Karpas-422 (cell line): ENCODE data around the gene DNAJB1. TPM values are rescaled to one million over a fixed set of nuclear protein-coding genes. Genes with fewer than 3 reads are reported as not detected.

ENCODE experiments used
- DNase-seq: peaks from one replicate; pipeline ENCODE4 v3.0.0-alpha.2; 2015
- H2AFZ ChIP-seq: fragments of 200-600 bp; sonication (generic); 2 replicates; pipeline ENCODE4 v1.6.1; 2014; ENCODE audit warnings: antibody characterized with exemption, low read length, mixed read lengths
- H3K27ac ChIP-seq: fragments of 200-600 bp; sonication (generic); 2 replicates; pipeline ENCODE4 v1.5.1; 2014; ENCODE audit warnings: mild to moderate bottlenecking, low read length, moderate library complexity
- H3K27me3 ChIP-seq: fragments of 200-600 bp; sonication (generic); 2 replicates; pipeline ENCODE4 v1.6.1; 2014; ENCODE audit warnings: low read length, mixed read lengths
- H3K36me3 ChIP-seq: fragments of 200-600 bp; sonication (generic); 2 replicates; pipeline ENCODE4 v1.6.1; 2014; ENCODE audit warnings: low read length, mixed read lengths; ENCODE audit not compliant: insufficient read depth
- H3K4me1 ChIP-seq: fragments of 200-600 bp; sonication (generic); 2 replicates; pipeline ENCODE4 v1.6.1; 2014; ENCODE audit warnings: mild to moderate bottlenecking, low read length, mixed read lengths
- H3K4me2 ChIP-seq: fragments of 200-600 bp; sonication (generic); 2 replicates; pipeline ENCODE4 v1.6.1; 2014; ENCODE audit warnings: low read length, low read depth, mild to moderate bottlenecking; ENCODE audit not compliant: poor library complexity, severe bottlenecking
- H3K4me3 ChIP-seq: fragments of 200-600 bp; sonication (generic); 2 replicates; pipeline ENCODE4 v1.5.1; 2014; ENCODE audit warnings: mild to moderate bottlenecking, antibody characterized with exemption, low read length, mixed read lengths
- H3K79me2 ChIP-seq: fragments of 200-600 bp; sonication (generic); 2 replicates; pipeline ENCODE4 v1.6.1; 2014; ENCODE audit warnings: mild to moderate bottlenecking, low read length, mixed read lengths
- H3K9ac ChIP-seq: fragments of 200-600 bp; sonication (generic); 2 replicates; pipeline ENCODE4 v1.6.0; 2014; ENCODE audit warnings: low read length
- H3K9me2 ChIP-seq: fragments of 200-600 bp; sonication (generic), shearing (Covaris generic); replicated peaks from 2 replicates; pipeline ENCODE4 v1.6.0; 2014; ENCODE audit warnings: mild to moderate bottlenecking, low read length, moderate library complexity; ENCODE audit not compliant: insufficient read depth
- H3K9me3 ChIP-seq: fragments of 300-700, 200-600 bp; sonication (generic); 2 replicates; pipeline ENCODE4 v1.6.1; 2014; ENCODE audit warnings: low read length, mixed read lengths
- H4K20me1 ChIP-seq: fragments of 200-600 bp; sonication (generic); 2 replicates; pipeline ENCODE4 v1.6.1; 2014; ENCODE audit warnings: mild to moderate bottlenecking, antibody characterized with exemption, low read length, low read depth; ENCODE audit not compliant: insufficient read depth
- total RNA-seq: library from RNA; depleted of rRNA; stranded (reverse); fragments of >200 nt; shearing (Covaris generic); gene quantifications from 2 replicates; pipeline ENCODE4 v1.2.3, GENCODE V29; 2014; ENCODE audit warnings: low replicate concordance

DNAJB1 gene
- total RNA-seq, 1 experiment from 2014 or later, result 39.7 TPM

DNA sequence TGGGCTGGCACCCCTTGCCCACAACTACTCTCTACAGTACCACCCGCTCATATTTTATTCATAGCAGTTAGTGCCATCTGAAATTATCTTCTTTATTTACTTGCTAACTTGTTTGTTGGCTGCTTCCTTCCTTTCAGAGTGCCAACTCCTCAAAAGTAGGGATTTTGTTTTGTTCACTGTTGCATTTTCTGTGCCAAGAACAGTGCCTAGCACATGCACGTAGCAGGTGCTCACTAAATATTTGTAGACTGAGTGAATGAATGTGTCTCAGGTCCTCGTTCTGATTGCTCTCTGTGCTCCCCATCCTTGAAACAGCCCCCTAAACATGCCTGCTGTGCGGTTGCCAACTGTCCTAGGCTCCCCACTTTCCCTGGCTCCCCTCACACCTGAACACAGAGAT, 23.8 kb downstream of the DNAJB1 start:
- H4K20me1 ChIP-seq, result no peaks in the 10 kb centered on the region
- peaks cover 4% of the 10 kb centered on the region for H3K4me1 ChIP-seq
- H3K9me3 ChIP-seq, result no peaks in the 10 kb centered on the region
- no peak overlapping the region for H3K9ac ChIP-seq
- no peak overlapping the region for H3K27ac ChIP-seq
- no peaks in the 10 kb centered on the region for H3K27me3 ChIP-seq
- no peaks in the 10 kb centered on the region for H3K9me2 ChIP-seq
- no peaks in the 10 kb centered on the region for H3K36me3 ChIP-seq
- H3K4me3 ChIP-seq, result no peak overlapping the region
- H3K79me2 ChIP-seq, result no peaks in the 10 kb centered on the region
- H3K4me2 ChIP-seq, result no peak overlapping the region
- H2AFZ ChIP-seq, result no peak overlapping the region
- no peak for DNase-seq

- peaks cover 4% of the 10 kb centered on the region for H3K4me1 ChIP-seq
- H3K79me2 ChIP-seq, result no peaks in the 10 kb centered on the region
- no peaks in the 10 kb centered on the region for H3K9me3 ChIP-seq
- no peak overlapping the region for H3K4me3 ChIP-seq
- DNase-seq, result peak; percentile 35
- H4K20me1 ChIP-seq, result no peaks in the 10 kb centered on the region
- no peaks in the 10 kb centered on the region for H3K36me3 ChIP-seq
- no peak overlapping the region for H3K4me2 ChIP-seq
- H2AFZ ChIP-seq, result no peak overlapping the region
- H3K9ac ChIP-seq, result no peak overlapping the region
- no peaks in the 10 kb centered on the region for H3K27me3 ChIP-seq
- H3K27ac ChIP-seq, result no peak overlapping the region
- no peaks in the 10 kb centered on the region for H3K9me2 ChIP-seq
Observed at GRCh38 chr19:14492756-14493337, 25.4 kb downstream of the DNAJB1 start.

DNA sequence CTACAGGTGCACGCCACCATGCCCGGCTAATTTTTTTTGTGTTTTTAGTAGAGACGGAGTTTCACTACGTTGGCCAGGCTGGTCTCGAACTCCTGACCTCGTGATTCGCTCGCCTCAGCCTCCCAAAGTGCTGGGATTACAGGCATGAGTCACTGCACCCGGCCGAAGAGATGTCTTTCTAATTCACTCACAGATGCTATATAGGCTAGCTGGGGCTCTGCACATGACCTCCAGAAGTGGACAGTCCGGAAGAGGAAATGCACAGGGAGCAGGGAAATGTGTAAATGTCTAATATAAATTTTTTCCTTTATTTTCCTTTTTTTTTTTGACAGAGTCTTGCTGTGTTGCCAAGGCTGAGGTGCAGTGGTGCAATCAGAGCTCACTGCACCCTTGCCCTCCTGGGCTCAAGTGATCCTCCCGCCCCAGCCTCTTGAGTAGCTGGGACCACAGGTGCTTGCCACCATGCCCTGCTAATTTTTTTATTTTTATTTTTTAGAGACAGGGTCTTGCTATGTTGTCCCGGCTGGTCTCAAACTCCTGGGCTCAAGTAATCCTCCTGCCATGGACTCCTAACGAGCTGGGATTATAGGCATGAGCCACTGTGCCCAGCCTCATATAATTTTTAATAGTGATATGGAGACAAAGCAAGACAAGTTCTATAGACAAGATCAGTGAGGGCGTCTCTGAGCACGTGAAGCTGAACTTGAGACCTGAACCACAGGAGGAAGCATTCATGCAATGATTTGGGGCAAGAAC, 30.6 kb downstream of the DNAJB1 start:
- Histone ChIP-seq H4K20me1 (no peaks in the 10 kb centered on the region), H3K9me2 (no peaks in the 10 kb centered on the region), H3K9ac (no peak overlapping the region), H3K4me2 (no peak overlapping the region), H3K27me3 (no peaks in the 10 kb centered on the region), H3K27ac (no peak overlapping the region), H3K36me3 (no peaks in the 10 kb centered on the region), H3K4me3 (no peak overlapping the region), H3K9me3 (no peaks in the 10 kb centered on the region), H2AFZ (no peak overlapping the region), H3K79me2 (no peaks in the 10 kb centered on the region), H3K4me1 (no peaks in the 10 kb centered on the region)
- no peak for DNase-seq

DNA sequence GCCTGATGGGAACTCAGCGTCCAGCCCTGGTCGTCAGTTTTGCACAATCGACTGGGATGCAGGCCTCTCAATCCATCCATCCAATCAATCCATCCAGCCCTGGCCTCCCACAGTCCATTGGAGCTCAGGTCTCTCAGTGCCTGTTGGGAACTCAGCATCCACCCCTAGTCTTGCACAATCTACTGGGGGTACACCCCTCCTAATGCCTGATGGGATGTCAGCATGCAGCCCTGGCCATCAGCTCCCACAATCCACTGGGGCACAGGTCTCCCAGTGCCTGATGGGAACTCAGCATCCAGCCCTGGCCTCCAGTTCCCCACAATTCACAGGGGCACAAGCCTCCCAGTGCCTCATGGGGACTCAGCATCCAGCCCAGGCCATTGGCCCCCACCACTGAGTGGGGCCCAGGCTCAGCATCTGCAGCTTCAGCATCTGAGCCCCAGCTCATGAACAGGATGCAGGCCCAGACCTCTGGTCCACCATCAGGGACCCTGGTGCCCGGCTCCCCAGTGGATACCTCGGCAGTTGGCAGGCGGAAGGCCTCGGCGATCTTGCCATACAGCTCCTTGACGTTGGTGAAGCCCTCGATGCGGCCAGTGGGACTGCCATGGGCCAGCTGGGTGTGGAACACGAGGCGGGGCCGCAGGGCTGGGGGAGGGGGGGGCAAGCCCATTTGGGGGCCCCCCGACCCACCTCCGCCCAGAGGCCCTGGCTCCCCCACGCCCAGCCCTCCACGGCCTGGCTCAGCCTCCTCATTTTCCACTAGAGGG, 35.8 kb downstream of the DNAJB1 start:
- no peaks in the 10 kb centered on the region for H3K9me2 ChIP-seq
- H3K36me3 ChIP-seq, result no peaks in the 10 kb centered on the region
- H3K79me2 ChIP-seq, result no peaks in the 10 kb centered on the region
- no peak overlapping the region for H3K4me2 ChIP-seq
- no peaks in the 10 kb centered on the region for H4K20me1 ChIP-seq
- no peak overlapping the region for H3K9ac ChIP-seq
- H2AFZ ChIP-seq, result no peak overlapping the region
- peak; percentile 64 for DNase-seq
- H3K27ac ChIP-seq, result no peak overlapping the region
- no peaks in the 10 kb centered on the region for H3K9me3 ChIP-seq
- peaks cover 8% of the 10 kb centered on the region for H3K4me1 ChIP-seq
- no peaks in the 10 kb centered on the region for H3K27me3 ChIP-seq
- no peak overlapping the region for H3K4me3 ChIP-seq

- H3K9me3 ChIP-seq, result no peaks in the 10 kb centered on the region
- H3K4me3 ChIP-seq, result no peak overlapping the region; the same call in 1 of the 2 replicates
- no peak overlapping the region for H3K27ac ChIP-seq
- H3K4me2 ChIP-seq, result peak overlapping the region; percentile 67
- DNase-seq, result no peak
- peak overlapping the region; percentile 61; the same call in 1 of the 2 replicates for H3K9ac ChIP-seq
- peaks cover 20% of the 10 kb centered on the region for H3K4me1 ChIP-seq
- no peaks in the 10 kb centered on the region for H3K36me3 ChIP-seq
- no peaks in the 10 kb centered on the region for H3K79me2 ChIP-seq
- no peaks in the 10 kb centered on the region for H3K27me3 ChIP-seq
- H2AFZ ChIP-seq, result peak overlapping the region; percentile 87; the same call in 1 of the 2 replicates
- H4K20me1 ChIP-seq, result 0 out of 2 replicates have a peak, but pooled peaks cover 2% of the 10 kb centered on the region
- no peaks in the 10 kb centered on the region for H3K9me2 ChIP-seq
Observed at GRCh38 chr19:14480700-14481079, 37.5 kb downstream of the DNAJB1 start.

DNA sequence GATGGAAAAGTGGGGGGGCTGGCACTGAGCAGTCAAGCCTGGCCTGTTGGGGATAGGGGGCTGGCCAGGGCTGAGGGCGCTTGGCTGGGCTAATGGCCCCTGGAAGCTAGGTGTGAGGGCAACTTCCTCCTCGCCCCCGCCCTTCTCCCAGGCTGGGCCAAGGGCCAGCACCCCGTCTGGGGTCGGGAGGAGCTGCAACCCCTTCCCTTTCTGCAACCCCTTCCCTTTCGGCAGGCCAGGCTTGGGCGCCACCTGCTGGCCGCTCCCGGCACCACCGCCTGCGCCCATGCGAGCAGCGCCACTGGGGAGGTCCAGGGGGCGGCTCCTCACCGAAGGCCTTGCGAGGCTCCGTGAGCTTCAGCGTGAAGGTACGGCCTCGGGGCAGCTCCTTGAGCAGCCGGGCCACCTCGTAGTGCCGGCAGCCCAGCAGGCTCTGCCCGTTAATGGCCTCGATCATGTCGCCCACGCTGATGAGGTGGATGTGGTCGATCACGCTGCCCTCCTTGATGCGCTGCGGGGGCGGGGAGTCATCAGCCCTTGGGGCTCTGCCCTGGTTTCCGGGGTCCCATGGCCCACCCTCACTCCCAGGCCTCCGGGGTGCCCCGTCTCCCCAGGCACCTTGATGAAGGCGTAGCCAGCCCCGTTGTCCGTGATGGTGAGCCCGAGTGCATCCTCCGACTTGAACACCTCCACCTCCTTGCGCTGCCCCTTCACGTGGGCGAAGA, 38.1 kb downstream of the DNAJB1 start:
- Histone ChIP-seq H3K4me2 (peak overlapping the region; percentile 67), H3K36me3 (no peaks in the 10 kb centered on the region), H4K20me1 (0 out of 2 replicates have a peak, but pooled peaks cover 5% of the 10 kb centered on the region), H3K27me3 (no peaks in the 10 kb centered on the region), H3K4me3 (peak overlapping the region; percentile 56; the same call in 1 of the 2 replicates), H3K9ac (peak overlapping the region; percentile 61), H2AFZ (peak overlapping the region; percentile 87; the same call in 1 of the 2 replicates), H3K9me3 (no peaks in the 10 kb centered on the region), H3K27ac (no peak overlapping the region), H3K4me1 (peaks cover 22% of the 10 kb centered on the region), H3K79me2 (no peaks in the 10 kb centered on the region), H3K9me2 (no peaks in the 10 kb centered on the region)
- DNase-seq, result peak; percentile 87

DNA sequence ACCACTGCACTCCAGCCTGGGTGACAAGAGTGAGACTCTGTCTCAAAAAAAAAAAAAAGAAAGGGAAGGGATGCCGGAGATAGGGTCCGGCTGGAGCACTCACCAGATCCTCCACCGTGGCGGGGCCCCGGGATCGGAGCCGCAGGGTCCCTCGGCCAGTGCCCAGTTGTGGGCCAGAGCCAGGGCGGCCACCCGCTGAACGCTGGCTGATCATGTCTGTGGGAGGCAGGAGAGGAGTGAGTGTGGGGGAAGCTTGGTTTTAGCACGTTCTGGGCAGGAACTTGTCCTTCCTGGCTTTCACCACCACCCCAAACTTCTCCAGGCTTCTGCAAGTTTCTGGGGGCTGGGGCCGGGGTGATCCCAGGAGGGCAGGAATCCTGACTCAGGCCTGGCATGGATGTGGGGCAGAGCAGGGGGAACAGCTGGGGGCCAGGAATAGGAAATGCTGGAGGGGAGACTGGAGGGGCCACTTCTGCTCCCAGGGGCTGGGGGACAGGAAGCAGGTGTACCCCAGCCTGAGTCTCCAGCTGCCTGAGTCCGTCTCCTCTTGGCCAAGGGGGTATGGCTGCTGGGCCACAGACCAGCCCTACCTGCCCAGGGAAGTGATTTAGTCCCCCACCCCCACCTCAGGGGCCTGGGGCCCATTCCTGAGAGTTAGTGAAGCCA, 38.8 kb downstream of the DNAJB1 start:
- H2AFZ ChIP-seq, result no peak overlapping the region
- no peak overlapping the region for H3K27ac ChIP-seq
- H3K79me2 ChIP-seq, result no peaks in the 10 kb centered on the region
- DNase-seq, result no peak
- H3K9me3 ChIP-seq, result no peaks in the 10 kb centered on the region
- no peak overlapping the region for H3K9ac ChIP-seq
- H3K4me1 ChIP-seq, result peaks cover 22% of the 10 kb centered on the region
- no peaks in the 10 kb centered on the region for H3K27me3 ChIP-seq
- H3K4me2 ChIP-seq, result no peak overlapping the region
- no peak overlapping the region for H3K4me3 ChIP-seq
- no peaks in the 10 kb centered on the region for H3K9me2 ChIP-seq
- H3K36me3 ChIP-seq, result no peaks in the 10 kb centered on the region
- H4K20me1 ChIP-seq, result 0 out of 2 replicates have a peak, but pooled peaks cover 5% of the 10 kb centered on the region
